HG03095 (cell line): Measurements from ENCODE around the gene IL1RAP.
"Not testable (repeated sequence)": the region's sequence is repeated elsewhere in the genome, so short reads cannot be mapped to it uniquely, and the experiment has no call there.

ENCODE experiments used
- ATAC-seq: cut with Tn5 transposase; IDR thresholded peaks from one replicate; pipeline ENCODE4 v1.9.1; 2021; ENCODE audit warnings: moderate library complexity; ENCODE audit not compliant: unreplicated experiment

The IL1RAP gene

GRCh38 chr3:190645932-190646460 is 132.1 kb downstream of the IL1RAP start:
- ATAC-seq = no peak

GRCh38 chr3:190646996-190647395 is 133.1 kb downstream of the IL1RAP start:
- no peak for ATAC-seq

GRCh38 chr3:190655933-190656332 is 142.0 kb downstream of the IL1RAP start:
- ATAC-seq = no peak

GRCh38 chr3:190658106-190658505 is 144.2 kb downstream of the IL1RAP start:
- no peak for ATAC-seq

GRCh38 chr3:190666821-190667220 is 152.9 kb downstream of the IL1RAP start:
- no peak for ATAC-seq

GRCh38 chr3:190671658-190672057 is 157.8 kb downstream of the IL1RAP start:
- no peak for ATAC-seq

- ATAC-seq = no peak
Observed at GRCh38 chr3:190673148-190673547, 159.3 kb downstream of the IL1RAP start.

GRCh38 chr3:190676481-190676880 is 162.6 kb downstream of the IL1RAP start:
- ATAC-seq = no peak

- ATAC-seq = no peak
Observed at GRCh38 chr3:190677001-190677400, 163.1 kb downstream of the IL1RAP start.

GRCh38 chr3:190677868-190678267 is 164.0 kb downstream of the IL1RAP start:
- not testable (repeated sequence) for ATAC-seq

GRCh38 chr3:190680691-190681090 is 166.8 kb downstream of the IL1RAP start:
- no peak for ATAC-seq

GRCh38 chr3:190684776-190685175 is 170.9 kb downstream of the IL1RAP start:
- ATAC-seq = no peak

GRCh38 chr3:190686011-190686410 is 172.1 kb downstream of the IL1RAP start:
- no peak for ATAC-seq

- no peak for ATAC-seq
Observed at GRCh38 chr3:190690246-190690645, 176.4 kb downstream of the IL1RAP start.

GRCh38 chr3:190692256-190692655 is 178.4 kb downstream of the IL1RAP start:
- ATAC-seq = no peak

GRCh38 chr3:190694335-190695001 is 180.6 kb downstream of the IL1RAP start:
- ATAC-seq = no peak

- ATAC-seq = no peak
Observed at GRCh38 chr3:190695225-190695624, 181.3 kb downstream of the IL1RAP start.

- ATAC-seq = no peak
Observed at GRCh38 chr3:190695994-190696393, 182.1 kb downstream of the IL1RAP start.

GRCh38 chr3:190696777-190697501 is 183.1 kb downstream of the IL1RAP start:
- no peak for ATAC-seq

- no peak for ATAC-seq
Observed at GRCh38 chr3:190697502-190697830, 183.6 kb downstream of the IL1RAP start.

GRCh38 chr3:190697901-190698300 is 184.0 kb downstream of the IL1RAP start:
- no peak for ATAC-seq

GRCh38 chr3:190699776-190700175 is 185.9 kb downstream of the IL1RAP start:
- no peak for ATAC-seq
